ENCODE measurements around the gene ZNF552.

GRCh38 chr19:57807541-57807940 lies 7.2 kb downstream of the ZNF552 start:
- TF ChIP-seq CTCF (IDR thresholded peaks at IDR 0.05) (no peak), POLR2A (IDR thresholded peaks at IDR 0.05) (no peak), POLR2AphosphoS5 (IDR thresholded peaks at IDR 0.05) (no peak)

All from prostate gland (tissue), 2 donors.